ENCODE data around the gene CYP21A2.
"Not testable (repeated sequence)": the region's sequence is repeated elsewhere in the genome, so short reads cannot be mapped to it uniquely, and the experiment has no call there.

CYP21A2 gene

GRCh38 chr6:32056254-32056653 lies 18.0 kb downstream of the CYP21A2 start:
- H3K4me3 ChIP-seq (ENCODE audit: low read length) = no peak overlapping the region
- TF ChIP-seq, protein P1, sequence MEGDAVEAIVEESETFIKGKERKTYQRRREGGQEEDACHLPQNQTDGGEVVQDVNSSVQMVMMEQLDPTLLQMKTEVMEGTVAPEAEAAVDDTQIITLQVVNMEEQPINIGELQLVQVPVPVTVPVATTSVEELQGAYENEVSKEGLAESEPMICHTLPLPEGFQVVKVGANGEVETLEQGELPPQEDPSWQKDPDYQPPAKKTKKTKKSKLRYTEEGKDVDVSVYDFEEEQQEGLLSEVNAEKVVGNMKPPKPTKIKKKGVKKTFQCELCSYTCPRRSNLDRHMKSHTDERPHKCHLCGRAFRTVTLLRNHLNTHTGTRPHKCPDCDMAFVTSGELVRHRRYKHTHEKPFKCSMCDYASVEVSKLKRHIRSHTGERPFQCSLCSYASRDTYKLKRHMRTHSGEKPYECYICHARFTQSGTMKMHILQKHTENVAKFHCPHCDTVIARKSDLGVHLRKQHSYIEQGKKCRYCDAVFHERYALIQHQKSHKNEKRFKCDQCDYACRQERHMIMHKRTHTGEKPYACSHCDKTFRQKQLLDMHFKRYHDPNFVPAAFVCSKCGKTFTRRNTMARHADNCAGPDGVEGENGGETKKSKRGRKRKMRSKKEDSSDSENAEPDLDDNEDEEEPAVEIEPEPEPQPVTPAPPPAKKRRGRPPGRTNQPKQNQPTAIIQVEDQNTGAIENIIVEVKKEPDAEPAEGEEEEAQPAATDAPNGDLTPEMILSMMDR (conservative IDR thresholded peaks at IDR 0.05; ENCODE audit: low read depth, low read length) = no peak
- DNase-seq (ENCODE audit: low read depth) = no peak

DNA sequence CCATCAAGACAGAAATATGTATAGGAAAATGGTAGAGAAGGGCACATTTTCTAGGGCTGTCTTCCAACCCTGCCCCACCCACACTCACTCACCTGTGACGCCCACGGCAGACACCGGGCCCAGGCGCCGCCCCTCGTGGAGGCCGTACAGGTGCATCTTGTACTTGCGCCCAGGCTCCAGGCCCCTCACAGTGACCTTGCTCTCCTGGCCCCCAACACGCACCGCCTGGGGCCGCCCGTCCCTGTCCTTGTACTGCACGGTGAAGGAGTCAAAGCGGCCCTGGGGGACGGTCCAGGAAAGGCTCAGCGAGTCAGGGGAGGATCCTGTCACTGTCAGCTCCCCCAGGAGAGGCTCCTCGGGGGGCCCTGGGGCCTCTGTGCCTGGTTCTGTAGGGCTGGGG lies 19.8 kb downstream of the CYP21A2 start:
- TF ChIP-seq, protein P1 (conservative IDR thresholded peaks at IDR 0.05; ENCODE audit: low read depth, low read length) = no peak
- no peak for DNase-seq (ENCODE audit: low read depth)
- no peak overlapping the region for H3K4me3 ChIP-seq (ENCODE audit: low read length)

DNA sequence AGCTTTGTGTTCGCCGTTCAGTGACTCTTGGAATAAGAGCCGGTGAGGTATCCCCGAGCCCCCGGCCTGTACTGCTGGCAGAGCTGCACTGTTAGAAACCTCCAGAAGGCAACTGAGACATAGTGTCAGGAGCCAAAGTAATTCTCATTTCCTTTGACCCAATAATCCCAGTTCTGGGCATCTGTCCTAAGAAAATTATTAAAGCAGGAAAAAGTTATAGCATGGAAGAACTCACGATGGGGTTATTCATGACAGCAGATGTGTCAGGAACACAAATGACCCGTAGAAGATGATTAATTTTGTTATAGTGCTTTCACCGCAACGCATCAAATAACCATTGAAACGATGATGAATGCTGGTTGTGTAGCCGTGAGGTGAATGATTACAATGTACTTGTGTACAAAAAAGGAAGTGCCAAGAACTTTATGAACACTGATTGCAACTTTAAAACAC lies 20.3 kb downstream of the CYP21A2 start:
- DNase-seq (ENCODE audit: low read depth) = no peak
- no peak overlapping the region for H3K4me3 ChIP-seq (ENCODE audit: low read length)
- TF ChIP-seq, protein P1 (conservative IDR thresholded peaks at IDR 0.05; ENCODE audit: low read depth, low read length) = no peak

- TF ChIP-seq, protein P1 (conservative IDR thresholded peaks at IDR 0.05; ENCODE audit: low read depth, low read length) = no peak
- H3K4me3 ChIP-seq (ENCODE audit: low read length) = no peak overlapping the region
- no peak for DNase-seq (ENCODE audit: low read depth)
These were observed 22.9 kb downstream of the CYP21A2 start for GRCh38 chr6:32060966-32061655.

GRCh38 chr6:32064706-32065105 lies 26.5 kb downstream of the CYP21A2 start:
- no peak for DNase-seq (ENCODE audit: low read depth)
- TF ChIP-seq, protein P1 (conservative IDR thresholded peaks at IDR 0.05; ENCODE audit: low read depth, low read length) = no peak

GRCh38 chr6:32067521-32067920 lies 29.3 kb downstream of the CYP21A2 start:
- not testable (repeated sequence) for H3K4me3 ChIP-seq (ENCODE audit: low read length); DNase-seq (ENCODE audit: low read depth)

More at GRCh38 chr6:32064706-32065105, 26.5 kb downstream of the CYP21A2 start:
- H3K4me3 ChIP-seq (ENCODE audit: low read length) = no peak overlapping the region

DNA sequence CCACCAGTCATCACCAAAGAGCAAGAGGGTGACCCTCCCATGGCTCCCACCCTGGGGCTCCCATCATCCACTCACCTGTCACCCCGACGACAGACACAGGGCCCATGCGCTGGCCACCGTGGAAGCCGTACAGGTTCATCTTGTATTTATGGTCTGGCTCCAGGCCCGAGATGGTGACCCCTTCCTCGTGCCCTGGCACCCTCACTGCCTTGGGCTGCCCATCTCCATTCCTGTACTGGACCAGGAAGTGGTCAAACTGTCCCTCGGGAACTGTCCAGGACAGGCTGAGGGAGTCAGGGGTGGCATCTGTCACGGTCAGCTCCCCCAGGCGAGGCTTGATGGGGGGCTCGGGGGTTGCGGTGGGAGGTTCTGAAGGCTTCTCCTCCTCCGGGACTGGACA lies 30.1 kb downstream of the CYP21A2 start:
- DNase-seq (ENCODE audit: low read depth); H3K4me3 ChIP-seq (ENCODE audit: low read length): not testable (repeated sequence)

- TF ChIP-seq, protein P1 (conservative IDR thresholded peaks at IDR 0.05; ENCODE audit: low read depth, low read length) = no peak
- no peak for DNase-seq (ENCODE audit: low read depth)
These were observed 30.7 kb downstream of the CYP21A2 start for GRCh38 chr6:32068867-32069266.

More at GRCh38 chr6:32068867-32069266, 30.7 kb downstream of the CYP21A2 start:
- H3K4me3 ChIP-seq (ENCODE audit: low read length) = no peak overlapping the region

Measured in retinal pigment epithelial cell (primary cell).